ENCODE results near the gene MEA1. TPM values are rescaled to one million over a fixed set of nuclear protein-coding genes. Genes with fewer than 3 reads are reported as not detected.

Gene MEA1
- total RNA-seq, 2 donors from 2014 or later = 93.3 to 104 TPM

GRCh38 chr6:42981836-42982235, 31.9 kb downstream of the MEA1 start:
- Mint-ChIP-seq H3K4me1 (peaks cover 32% of the 10 kb centered on the region), H3K27ac (no peak overlapping the region), H3K27me3 (ENCODE audit: insufficient read depth) (no peaks in the 10 kb centered on the region), H3K4me3 (no peak overlapping the region), H3K36me3 (ENCODE audit: low read depth) (peaks cover 2% of the 10 kb centered on the region), H3K9me3 (no peaks in the 10 kb centered on the region)
- H3K9ac ChIP-seq (ENCODE audit: extremely low read depth, low read length, poor library complexity, severe bottlenecking) = no peak overlapping the region
- 87 to 92% methylated on average over 4 to 5 of the region's 5 CpGs for WGBS, 2 experiments (ENCODE audit: insufficient coverage in 1 of 2, insufficient read length in 1 of 2)
- no peak overlapping the region for H3K4me3 ChIP-seq (ENCODE audit: low read length)
- DNase-seq = no peak
- no peaks in the 10 kb centered on the region for H3K27me3 ChIP-seq (ENCODE audit: control insufficient read depth, insufficient read depth, low read length, poor library complexity, severe bottlenecking)
- H3K27ac ChIP-seq (ENCODE audit: low read depth, low read length) = no peak overlapping the region
- H3K4me1 ChIP-seq (ENCODE audit: control insufficient read depth, insufficient read depth, low read length) = peaks cover 4% of the 10 kb centered on the region
- H3K9me3 ChIP-seq (ENCODE audit: control insufficient read depth, low read length) = no peaks in the 10 kb centered on the region
- H3K36me3 ChIP-seq (ENCODE audit: control insufficient read depth, insufficient read depth, low read length) = no peaks in the 10 kb centered on the region
- no peak for TF ChIP-seq CTCF (conservative IDR thresholded peaks at IDR 0.05)

- no peak for TF ChIP-seq CTCF (conservative IDR thresholded peaks at IDR 0.05)
- Mint-ChIP-seq H3K9me3 (no peaks in the 10 kb centered on the region), H3K4me1 (peaks cover 19% of the 10 kb centered on the region), H3K27me3 (ENCODE audit: insufficient read depth) (no peaks in the 10 kb centered on the region), H3K36me3 (ENCODE audit: low read depth) (peaks cover 6% of the 10 kb centered on the region), H3K4me3 (peak overlapping the region; percentile 76), H3K27ac (peak overlapping the region; percentile 91)
- peak overlapping the region; percentile 23 for H3K9ac ChIP-seq (ENCODE audit: extremely low read depth, low read length, poor library complexity, severe bottlenecking)
- peak overlapping the region; percentile 83 for H3K4me3 ChIP-seq (ENCODE audit: low read length)
- H3K27me3 ChIP-seq (ENCODE audit: control insufficient read depth, insufficient read depth, low read length, poor library complexity, severe bottlenecking) = no peaks in the 10 kb centered on the region
- no peak overlapping the region for H3K27ac ChIP-seq (ENCODE audit: low read depth, low read length)
- H3K9me3 ChIP-seq (ENCODE audit: control insufficient read depth, low read length) = no peaks in the 10 kb centered on the region
- no peak for DNase-seq
- WGBS, 2 experiments (ENCODE audit: insufficient coverage in 1 of 2, insufficient read length in 1 of 2) = 63 to 68% methylated on average over 7 to 9 of the region's 9 CpGs
- H3K4me1 ChIP-seq (ENCODE audit: control insufficient read depth, insufficient read depth, low read length) = no peaks in the 10 kb centered on the region
- peaks cover 4% of the 10 kb centered on the region for H3K36me3 ChIP-seq (ENCODE audit: control insufficient read depth, insufficient read depth, low read length)
Observed at GRCh38 chr6:42979523-42980177, 34.1 kb downstream of the MEA1 start.

GRCh38 chr6:42978839-42979522, 34.8 kb downstream of the MEA1 start, which contains the start of gene PEX6:
Gene PEX6, minus strand, starts transcription at chr6:42979181. Its CDS starts 31 bp downstream, at chr6:42979150.
- peaks cover 7% of the 10 kb centered on the region for H3K36me3 Mint-ChIP-seq (ENCODE audit: low read depth)
- Histone ChIP-seq H3K9me3 (ENCODE audit: control insufficient read depth, low read length) (no peaks in the 10 kb centered on the region), H3K27ac (ENCODE audit: low read depth, low read length) (no peak within 1 kb of the TSS), H3K36me3 (ENCODE audit: control insufficient read depth, insufficient read depth, low read length) (peaks cover 4% of the 10 kb centered on the region), H3K9ac (ENCODE audit: extremely low read depth, low read length, poor library complexity, severe bottlenecking) (peak within 1 kb of the TSS; percentile 23), H3K4me3 (ENCODE audit: low read length) (peak within 1 kb of the TSS; percentile 83), H3K4me1 (ENCODE audit: control insufficient read depth, insufficient read depth, low read length) (no peaks in the 10 kb centered on the region), H3K27me3 (ENCODE audit: control insufficient read depth, insufficient read depth, low read length, poor library complexity, severe bottlenecking) (no peaks in the 10 kb centered on the region)
- DNase-seq = peak; percentile 98
- TF ChIP-seq CTCF (conservative IDR thresholded peaks at IDR 0.05) = no peak
- no peaks in the 10 kb centered on the region for H3K9me3 Mint-ChIP-seq
- H3K4me3 Mint-ChIP-seq = peak within 1 kb of the TSS; percentile 76
- H3K27ac Mint-ChIP-seq = peak within 1 kb of the TSS; percentile 91
- H3K4me1 Mint-ChIP-seq = peaks cover 18% of the 10 kb centered on the region
- no peaks in the 10 kb centered on the region for H3K27me3 Mint-ChIP-seq (ENCODE audit: insufficient read depth)
- 1 to 3% methylated on average over 28 to 59 of the region's 59 CpGs for WGBS, 2 experiments (ENCODE audit: insufficient coverage in 1 of 2, insufficient read length in 1 of 2)
